HEK293 (cell line): ENCODE measurements around the gene HHEX.

Experiments
- CTCF ChIA-PET: fragments of 350-600 bp; formaldehyde crosslinking; extraction: SDS; loops from one replicate; lab custom pipeline; 2021; ENCODE audit warnings: antibody characterized with exemption; lab: Yijun Ruan, JAX
- POLR2A ChIA-PET: fragments of 300-600 bp; formaldehyde crosslinking; extraction: SDS; loops from one replicate; lab custom pipeline; 2020; ENCODE audit warnings: antibody characterized with exemption, inconsistent platforms; lab: Yijun Ruan, JAX
- H3K27ac ChIP-seq: fragments of 200-500 bp; sonication (Bioruptor generic); 2 replicates; pipeline ENCODE4 v1.5.1; 2014; ENCODE audit warnings: low read depth, low read length, control low read depth, inconsistent platforms; ENCODE audit errors: extremely low read depth
- H3K36me3 ChIP-seq, 2 experiments: fragments of 200-500 bp in 1 of 2; sonication (Bioruptor generic) in 1 of 2; 1 replicate in 1 of 2; 2 replicates in 1 of 2; pipeline ENCODE4 v1.5.1; 2014 to 2017; ENCODE audit warnings: inconsistent platforms in 2 of 2, low read length in 2 of 2; ENCODE audit not compliant: control insufficient read depth in 2 of 2, insufficient read depth in 1 of 2
- H3K4me1 ChIP-seq: fragments of 200-500 bp; sonication (Bioruptor generic); 2 replicates; pipeline ENCODE4 v1.5.1; 2014; ENCODE audit warnings: mild to moderate bottlenecking, low read length, inconsistent platforms; ENCODE audit not compliant: control insufficient read depth, insufficient read depth
- H3K4me3 ChIP-seq: 2 replicates; pipeline ENCODE4 v1.5.1; 2011; ENCODE audit warnings: low read depth, mild to moderate bottlenecking, control low read depth, low read length, moderate library complexity
- H3K9me3 ChIP-seq: fragments of 200-500 bp; sonication (Bioruptor generic); 2 replicates; pipeline ENCODE4 v1.5.1; 2014; ENCODE audit warnings: low read depth, low read length, inconsistent platforms; ENCODE audit not compliant: control insufficient read depth, insufficient read depth
- AEBP2 ChIP-seq: fragments of 450-650 bp; formaldehyde crosslinking; IDR thresholded peaks from 2 replicates; pipeline ENCODE4 v1.5.1; 2016; ENCODE audit warnings: missing biosample characterization, missing genetic modification characterization, borderline replicate concordance
- CTCF ChIP-seq: fragments of 450-650 bp; formaldehyde crosslinking; IDR thresholded peaks from 2 replicates; pipeline ENCODE4 v1.5.1; 2016; ENCODE audit warnings: missing biosample characterization, missing genetic modification characterization
- EGR2 ChIP-seq: fragments of 450-650 bp; formaldehyde crosslinking; IDR thresholded peaks from 2 replicates; pipeline ENCODE4 v1.5.1; 2016; ENCODE audit warnings: low read depth, missing biosample characterization, missing genetic modification characterization
- GLI2 ChIP-seq: fragments of 450-650 bp; formaldehyde crosslinking; IDR thresholded peaks from 2 replicates; pipeline ENCODE4; 2017; ENCODE audit warnings: missing biosample characterization, missing genetic modification characterization, low read depth, borderline replicate concordance
- HOXC10 ChIP-seq: sonication (generic); formaldehyde crosslinking; IDR thresholded peaks from 2 replicates; pipeline ENCODE4 v1.8.1; 2023; ENCODE audit warnings: mild to moderate bottlenecking, missing genetic modification reagents
- MZF1 ChIP-seq: fragments of 450-650 bp; formaldehyde crosslinking; IDR thresholded peaks from 2 replicates; pipeline ENCODE4 v1.5.1; 2017; ENCODE audit warnings: missing biosample characterization, missing genetic modification characterization, borderline replicate concordance
- OSR2 ChIP-seq: fragments of 450-650 bp; formaldehyde crosslinking; IDR thresholded peaks from 2 replicates; pipeline ENCODE4 v1.5.1; 2016; ENCODE audit warnings: missing biosample characterization, missing genetic modification characterization
- SCRT2 ChIP-seq: fragments of 450-650 bp; formaldehyde crosslinking; IDR thresholded peaks from 2 replicates; pipeline ENCODE4 v1.5.1; 2016; ENCODE audit warnings: missing biosample characterization, missing genetic modification characterization
- TCF7L2 ChIP-seq: IDR thresholded peaks from 2 replicates; pipeline ENCODE4 v1.6.1; 2011; ENCODE audit warnings: low read depth, mild to moderate bottlenecking, inconsistent platforms, low read length, moderate library complexity, borderline replicate concordance
- ZBTB44 ChIP-seq: fragments of 450-650 bp; IDR thresholded peaks from 2 replicates; pipeline ENCODE4 v1.5.1; 2018; ENCODE audit warnings: missing biosample characterization, mild to moderate bottlenecking, missing genetic modification characterization
- ZNF146 ChIP-seq: fragments of 450-650 bp; formaldehyde crosslinking; IDR thresholded peaks from 2 replicates; pipeline ENCODE4 v1.5.1; 2016; ENCODE audit warnings: missing biosample characterization, missing genetic modification characterization
- ZNF174 ChIP-seq: fragments of 450-650 bp; formaldehyde crosslinking; IDR thresholded peaks from 2 replicates; pipeline ENCODE4 v1.5.0; 2017; ENCODE audit warnings: missing biosample characterization, mild to moderate bottlenecking, missing genetic modification characterization
- ZNF221 ChIP-seq: fragments of 450-650 bp; formaldehyde crosslinking; IDR thresholded peaks from 2 replicates; pipeline ENCODE4 v1.5.1; 2017; ENCODE audit warnings: missing biosample characterization, missing genetic modification characterization, borderline replicate concordance
- ZNF223 ChIP-seq: fragments of 450-650 bp; formaldehyde crosslinking; IDR thresholded peaks from 2 replicates; pipeline ENCODE4 v1.5.1; 2016; ENCODE audit warnings: missing biosample characterization, missing genetic modification characterization
- ZNF366 ChIP-seq: fragments of 450-650 bp; formaldehyde crosslinking; conservative IDR thresholded peaks from 2 replicates; pipeline ENCODE4 v1.5.1; 2016; ENCODE audit warnings: missing biosample characterization, missing genetic modification characterization
- ZNF391 ChIP-seq: fragments of 450-650 bp; formaldehyde crosslinking; IDR thresholded peaks from 2 replicates; pipeline ENCODE4 v1.5.1; 2016; ENCODE audit warnings: low read depth, missing biosample characterization, missing genetic modification characterization, borderline replicate concordance
- ZNF510 ChIP-seq: fragments of 450-650 bp; formaldehyde crosslinking; IDR thresholded peaks from 2 replicates; pipeline ENCODE4 v1.5.1; 2018; ENCODE audit warnings: mild to moderate bottlenecking, missing genetic modification characterization, missing biosample characterization; ENCODE audit not compliant: insufficient replicate concordance
- ZNF513 ChIP-seq: fragments of 450-650 bp; IDR thresholded peaks from 2 replicates; pipeline ENCODE4 v1.5.1; 2018; ENCODE audit warnings: missing biosample characterization, missing genetic modification characterization
- ZNF544 ChIP-seq: fragments of 450-650 bp; formaldehyde crosslinking; IDR thresholded peaks from 2 replicates; pipeline ENCODE4 v1.5.0; 2017; ENCODE audit warnings: missing biosample characterization, missing genetic modification characterization
- ZNF629 ChIP-seq: fragments of 450-650 bp; formaldehyde crosslinking; IDR thresholded peaks from 2 replicates; pipeline ENCODE4 v1.5.1; 2017; ENCODE audit warnings: missing biosample characterization, missing genetic modification characterization
- ZNF658 ChIP-seq: fragments of 450-650 bp; formaldehyde crosslinking; IDR thresholded peaks from 2 replicates; pipeline ENCODE4; 2016; ENCODE audit warnings: missing biosample characterization, missing genetic modification characterization
- ZNF704 ChIP-seq: fragments of 450-650 bp; formaldehyde crosslinking; IDR thresholded peaks from 2 replicates; pipeline ENCODE4 v1.5.1; 2016; ENCODE audit warnings: missing biosample characterization, missing genetic modification characterization
- ZNF76 ChIP-seq: fragments of 450-650 bp; formaldehyde crosslinking; IDR thresholded peaks from 2 replicates; pipeline ENCODE4; 2016; ENCODE audit warnings: low read depth, missing biosample characterization, missing genetic modification characterization, borderline replicate concordance

The HHEX gene

GRCh38 chr10:92690211-92690914, 608 bp downstream of the HHEX start (continued):
- TF ChIP-seq CTCF (tag by site-specific recombination) (peak; percentile 85; the same call in 1 of the 2 replicates), ZNF391 (no peak), HOXC10 (no peak), ZNF658 (tag by site-specific recombination) (no peak), ZNF221 (tag by site-specific recombination) (no peak), TCF7L2 (no peak), ZNF146 (tag by site-specific recombination) (no peak), AEBP2 (no peak), ZNF544 (tag by site-specific recombination) (no peak), ZNF704 (tag by site-specific recombination) (no peak), ZNF629 (tag by site-specific recombination) (0 out of 2 replicates have a peak, but pooled peaks have one; percentile 19), ZNF223 (tag by site-specific recombination) (no peak), ZNF366 (tag by site-specific recombination) (no peak), ZNF510 (tag by site-specific recombination) (no peak), EGR2 (tag by site-specific recombination) (peak; percentile 93)

- H3K9me3 ChIP-seq, result no peaks in the 10 kb centered on the region
- H3K4me1 ChIP-seq, result peaks cover 6% of the 10 kb centered on the region
- ChIA-PET POLR2A (interaction anchor here (1.1 to 2.2 kb wide), 2 partner anchors 8 to 119 kb away, joined by 5 to 17 read pairs; no protein-coding TSS in a partner anchor), CTCF (interaction anchor here (0.7 to 1.0 kb wide), 2 partner anchors 147 to 1812 kb away, joined by 3 to 5 read pairs; no protein-coding TSS in a partner anchor)
- H3K4me3 ChIP-seq, result peak overlapping the region; percentile 61
- TF ChIP-seq GLI2, result no peak
- no peak for TF ChIP-seq ZNF76 (tag by site-specific recombination)
- TF ChIP-seq OSR2 (tag by site-specific recombination), result no peak
- TF ChIP-seq SCRT2 (tag by site-specific recombination), result peak; percentile 63; the same call in 1 of the 2 replicates
- no peak for TF ChIP-seq MZF1 (tag by site-specific recombination)
- no peak for TF ChIP-seq ZNF174 (tag by site-specific recombination)
- no peak for TF ChIP-seq ZBTB44 (tag by site-specific recombination)
- TF ChIP-seq ZNF513 (tag by site-specific recombination), result no peak
- peak overlapping the region; percentile 78; the same call in 1 of the 2 replicates for H3K27ac ChIP-seq
- peaks cover 0 to 15% of the 10 kb centered on the region in 2 experiments; a peak in 1 of 3 replicates for H3K36me3 ChIP-seq
Observed at GRCh38 chr10:92690915-92691590, 1.3 kb downstream of the HHEX start.
